H1 (cell line): Measurements from ENCODE around the gene MEIS3. TPM values are rescaled to one million over a fixed set of nuclear protein-coding genes. Genes with fewer than 3 reads are reported as not detected.
"Not testable (repeated sequence)": the region's sequence is repeated elsewhere in the genome, so short reads cannot be mapped to it uniquely, and the experiment has no call there.

Experiments
- CTCF ChIA-PET: fragments of 300-600 bp; sonication (Branson Sonifier 250); formaldehyde crosslinking; loops from one replicate; lab custom pipeline; 2021; ENCODE audit not compliant: partially characterized antibody; lab: Charles Lee
- POLR2A ChIA-PET: fragments of 300-600 bp; sonication (Branson Sonifier 250); formaldehyde crosslinking; loops from one replicate; lab custom pipeline; 2021; ENCODE audit warnings: inconsistent platforms; ENCODE audit not compliant: partially characterized antibody; lab: Charles Lee
- DNase-seq, 2 experiments: peaks; one replicate each; pipeline versions ENCODE4 v3.0.0 to v3.0.0-alpha.2; 2010 to 2022; ENCODE audit warnings: low spot score in 2 of 2, low read depth in 1 of 2, mixed read lengths in 1 of 2
- FAIRE-seq: peaks from 2 replicates; lab custom pipeline; 2011; peaks lifted over from hg19 to GRCh38; lab: Jason Lieb, UNC
- H2AFZ ChIP-seq: 2 replicates; pipeline ENCODE4 v1.8.1; 2012; ENCODE audit warnings: low read length, inconsistent platforms
- H2AK5ac ChIP-seq: 2 replicates; pipeline ENCODE4 v1.6.1; 2013; ENCODE audit warnings: low read depth, low read length
- H2BK120ac ChIP-seq: replicated peaks from 2 replicates; pipeline ENCODE3; 2013; ENCODE audit warnings: low read depth, low read length, inconsistent platforms
- H2BK12ac ChIP-seq: 2 replicates; pipeline ENCODE4 v1.6.1; 2013; ENCODE audit warnings: low read depth, low read length
- H2BK15ac ChIP-seq: 2 replicates; pipeline ENCODE4 v1.6.1; 2013; ENCODE audit warnings: low read length
- H2BK20ac ChIP-seq: 2 replicates; pipeline ENCODE4 v1.6.1; 2013; ENCODE audit warnings: low read length
- H2BK5ac ChIP-seq: 2 replicates; pipeline ENCODE4 v1.6.1; 2013; ENCODE audit warnings: low read depth, low read length
- H3K14ac ChIP-seq: 2 replicates; pipeline ENCODE4 v1.6.1; 2013; ENCODE audit warnings: inconsistent platforms; ENCODE audit not compliant: insufficient read length
- H3K18ac ChIP-seq: 2 replicates; pipeline ENCODE4 v1.6.1; 2013; ENCODE audit warnings: low read length; ENCODE audit errors: extremely low read depth
- H3K23ac ChIP-seq: 2 replicates; pipeline ENCODE4 v1.6.1; 2013; ENCODE audit warnings: inconsistent platforms; ENCODE audit not compliant: insufficient read length
- H3K23me2 ChIP-seq: 2 replicates; pipeline ENCODE4 v1.6.1; 2013; ENCODE audit warnings: low read depth, low read length
- H3K27ac ChIP-seq: 2 replicates; pipeline ENCODE4 v1.6.1; 2011; ENCODE audit warnings: low read depth, low read length, inconsistent platforms
- H3K27me3 ChIP-seq, 4 experiments: replicated peaks in 1 of 4; 1 replicate in 1 of 4; 2 replicates in 3 of 4; pipeline versions ENCODE4 v1.6.1 to v1.8.1; 2011 to 2013; ENCODE audit warnings: low read length in 3 of 4, mild to moderate bottlenecking in 3 of 4, inconsistent platforms in 2 of 4, mixed read lengths in 2 of 4, moderate library complexity in 1 of 4; ENCODE audit not compliant: control insufficient read depth in 3 of 4, insufficient read depth in 3 of 4; ENCODE audit errors: extremely low read depth in 1 of 4
- H3K36me3 ChIP-seq, 4 experiments: 2 replicates each; pipeline versions ENCODE4 v1.6.1 to v1.8.1; 2011 to 2013; ENCODE audit warnings: mild to moderate bottlenecking in 4 of 4, low read length in 3 of 4, moderate library complexity in 2 of 4, control low read depth in 1 of 4, inconsistent platforms in 1 of 4; ENCODE audit not compliant: insufficient read depth in 4 of 4, control insufficient read depth in 2 of 4
- H3K4ac ChIP-seq: replicated peaks from 2 replicates; pipeline ENCODE3; 2013; ENCODE audit warnings: low read length, low read depth, mixed read lengths, inconsistent platforms; ENCODE audit not compliant: insufficient read length
- H3K4me1 ChIP-seq, 4 experiments: replicated peaks in 1 of 4; 1 replicate in 1 of 4; 2 replicates in 3 of 4; pipeline versions ENCODE4 v1.6.1 to v1.8.1; 2011 to 2013; ENCODE audit warnings: low read length in 3 of 4, inconsistent platforms in 2 of 4, mixed read lengths in 1 of 4; ENCODE audit not compliant: insufficient read depth in 4 of 4, control insufficient read depth in 3 of 4
- H3K4me2 ChIP-seq, 2 experiments: 2 replicates each; pipeline versions ENCODE4 v1.6.1 to v1.8.1; 2011 to 2013; ENCODE audit warnings: low read depth in 2 of 2, low read length in 2 of 2, control low read depth in 1 of 2, inconsistent platforms in 1 of 2, mild to moderate bottlenecking in 1 of 2; ENCODE audit not compliant: insufficient read depth in 1 of 2
- H3K4me3 ChIP-seq, 4 experiments: fragments of 200-600, 300-600 bp in 1 of 4; sonication (generic), shearing (Covaris generic), sonication (Bioruptor Twin) in 1 of 4; 2 replicates each; pipeline versions ENCODE4 v1.5.1 to v1.8.1; 2011 to 2016; ENCODE audit warnings: low read length in 4 of 4, low read depth in 3 of 4, control low read depth in 2 of 4, inconsistent platforms in 2 of 4, mild to moderate bottlenecking in 2 of 4, mixed read lengths in 1 of 4, moderate library complexity in 1 of 4; ENCODE audit not compliant: insufficient read depth in 2 of 4; ENCODE audit errors: extremely low read depth in 1 of 4
- H3K56ac ChIP-seq: replicated peaks from 2 replicates; pipeline ENCODE3; 2013; ENCODE audit warnings: low read depth, mild to moderate bottlenecking, mixed read lengths, low read length, inconsistent platforms; ENCODE audit not compliant: insufficient read length
- H3K79me1 ChIP-seq: 2 replicates; pipeline ENCODE4 v1.6.1; 2013; ENCODE audit warnings: low read depth, low read length, control low read depth
- H3K79me2 ChIP-seq, 2 experiments: 2 replicates each; pipeline versions ENCODE4 v1.6.1 to v1.8.1; 2012 to 2013; ENCODE audit warnings: low read length in 2 of 2, mild to moderate bottlenecking in 2 of 2, inconsistent platforms in 1 of 2; ENCODE audit not compliant: insufficient read depth in 2 of 2, control insufficient read depth in 1 of 2
- H3K9ac ChIP-seq, 4 experiments: replicated peaks in 1 of 4; 1 replicate in 1 of 4; 2 replicates in 3 of 4; pipeline versions ENCODE4 v1.6.1 to v1.8.1; 2011 to 2013; ENCODE audit warnings: low read depth in 3 of 4, low read length in 3 of 4, control low read depth in 2 of 4, mild to moderate bottlenecking in 2 of 4, moderate library complexity in 2 of 4, inconsistent platforms in 1 of 4; ENCODE audit errors: extremely low read depth in 1 of 4
- H3K9me3 ChIP-seq, 2 experiments: 2 replicates each; pipeline versions ENCODE4 v1.6.1 to v1.8.1; 2012 to 2013; ENCODE audit warnings: mild to moderate bottlenecking in 2 of 2, moderate library complexity in 2 of 2, control low read depth in 1 of 2, inconsistent platforms in 1 of 2, low read depth in 1 of 2, low read length in 1 of 2, mixed read lengths in 1 of 2; ENCODE audit not compliant: insufficient read depth in 2 of 2
- H4K20me1 ChIP-seq, 2 experiments: replicated peaks in 1 of 2; 2 replicates each; pipeline versions ENCODE3 to v1.8.1; 2011 to 2013; ENCODE audit warnings: inconsistent platforms in 2 of 2, low read length in 2 of 2, mild to moderate bottlenecking in 1 of 2; ENCODE audit not compliant: insufficient read depth in 2 of 2, control insufficient read depth in 1 of 2
- H4K5ac ChIP-seq: 2 replicates; pipeline ENCODE4 v1.6.1; 2013; ENCODE audit warnings: low read length, low read depth, mixed read lengths, inconsistent platforms; ENCODE audit not compliant: insufficient read length
- H4K8ac ChIP-seq: 2 replicates; pipeline ENCODE4 v1.8.0; 2013; ENCODE audit warnings: mild to moderate bottlenecking, moderate library complexity, low read length, inconsistent platforms; ENCODE audit not compliant: insufficient read depth; ENCODE audit errors: extremely low read depth
- H4K91ac ChIP-seq: replicated peaks from 2 replicates; pipeline ENCODE3; 2013; ENCODE audit warnings: low read length, mixed read lengths, inconsistent platforms; ENCODE audit not compliant: insufficient read length
- WGBS, 2 experiments: shearing (Covaris generic) in 1 of 2; methylation state at CpG; one replicate each; pipeline versions ENCODE4 v1.1.6 to v1.1.7; 2013 to 2015; ENCODE audit warnings: low lambda C conversion rate in 2 of 2, mixed read lengths in 2 of 2, inconsistent platforms in 1 of 2, low coverage in 1 of 2, missing lambda C conversion rate in 1 of 2; ENCODE audit not compliant: insufficient replicate concordance in 2 of 2, insufficient coverage in 1 of 2, insufficient read length in 1 of 2; ENCODE audit errors: extremely low coverage in 1 of 2, missing lambda C conversion rate in 1 of 2; 5-methylcytosine and 5-hydroxymethylcytosine counted together
- polyA plus RNA-seq, 7 experiments: library from polyadenylated mRNA; depleted of rRNA in 3 of 7; stranded (reverse) in 5 of 7; unstranded in 2 of 7; fragments of >200 nt in 5 of 7; fragments of 200-250 nt in 2 of 7; gene quantifications; 1 replicate in 5 of 7; 2 replicates in 1 of 7; 4 replicates in 1 of 7; pipeline versions ENCODE4 v1.2.1 to v1.2.3, GENCODE V29; 2011 to 2013; ENCODE audit warnings: missing spikeins in 2 of 7, mixed read lengths in 2 of 7
- total RNA-seq: library from RNA; stranded (reverse); fragmentation: NEBNext Ultra II Directional; extraction: Animal tissue kit (Norgen Biotek cat#: 25700); gene quantifications from 2 replicates; pipeline ENCODE4 v1.2.1, GENCODE V29; 2021

The MEIS3 gene
- total and polyA plus RNA-seq, 2 of the 8 experiments (the other 6 are each of a cell fraction or from before 2014, with no cell fraction given) = 24.5 to 28.2 TPM

GRCh38 chr19:47411696-47412095 is 7.6 kb downstream of the MEIS3 start:
- H3K18ac ChIP-seq, H2AK5ac ChIP-seq, H4K20me1 ChIP-seq, H4K5ac ChIP-seq, H2BK15ac ChIP-seq, H3K4ac ChIP-seq, DNase-seq, H4K8ac ChIP-seq, H3K4me1 ChIP-seq, H2BK12ac ChIP-seq, H3K36me3 ChIP-seq, H2BK5ac ChIP-seq, H3K9ac ChIP-seq, H3K23ac ChIP-seq, H4K91ac ChIP-seq, H3K79me1 ChIP-seq, H2BK20ac ChIP-seq, H3K79me2 ChIP-seq, H3K4me2 ChIP-seq, H3K23me2 ChIP-seq, H3K27ac ChIP-seq, H3K56ac ChIP-seq, H3K9me3 ChIP-seq, FAIRE-seq, H2BK120ac ChIP-seq, H3K14ac ChIP-seq, H3K4me3 ChIP-seq, H2AFZ ChIP-seq: not testable (repeated sequence)
- peaks cover 2 to 11% (median 9%) of the 10 kb centered on the region in 4 experiments for H3K27me3 ChIP-seq
- ChIA-PET POLR2A (interaction anchor here (0.9 kb wide), 1 partner anchor 70 kb away, joined by 3 read pairs; no protein-coding TSS in a partner anchor), CTCF (interaction anchor here (0.7 to 1.8 kb wide), 4 partner anchors 20 to 125 kb away, joined by 3 to 11 read pairs (median 4); no protein-coding TSS in a partner anchor)
- WGBS, 2 experiments = 94% methylated on average over 9 of the region's 9 CpGs; no CpG with 5 or more reads in 1 of the 2 experiments
